Measurements from ENCODE around the gene SLX4IP.

SLX4IP gene

DNA sequence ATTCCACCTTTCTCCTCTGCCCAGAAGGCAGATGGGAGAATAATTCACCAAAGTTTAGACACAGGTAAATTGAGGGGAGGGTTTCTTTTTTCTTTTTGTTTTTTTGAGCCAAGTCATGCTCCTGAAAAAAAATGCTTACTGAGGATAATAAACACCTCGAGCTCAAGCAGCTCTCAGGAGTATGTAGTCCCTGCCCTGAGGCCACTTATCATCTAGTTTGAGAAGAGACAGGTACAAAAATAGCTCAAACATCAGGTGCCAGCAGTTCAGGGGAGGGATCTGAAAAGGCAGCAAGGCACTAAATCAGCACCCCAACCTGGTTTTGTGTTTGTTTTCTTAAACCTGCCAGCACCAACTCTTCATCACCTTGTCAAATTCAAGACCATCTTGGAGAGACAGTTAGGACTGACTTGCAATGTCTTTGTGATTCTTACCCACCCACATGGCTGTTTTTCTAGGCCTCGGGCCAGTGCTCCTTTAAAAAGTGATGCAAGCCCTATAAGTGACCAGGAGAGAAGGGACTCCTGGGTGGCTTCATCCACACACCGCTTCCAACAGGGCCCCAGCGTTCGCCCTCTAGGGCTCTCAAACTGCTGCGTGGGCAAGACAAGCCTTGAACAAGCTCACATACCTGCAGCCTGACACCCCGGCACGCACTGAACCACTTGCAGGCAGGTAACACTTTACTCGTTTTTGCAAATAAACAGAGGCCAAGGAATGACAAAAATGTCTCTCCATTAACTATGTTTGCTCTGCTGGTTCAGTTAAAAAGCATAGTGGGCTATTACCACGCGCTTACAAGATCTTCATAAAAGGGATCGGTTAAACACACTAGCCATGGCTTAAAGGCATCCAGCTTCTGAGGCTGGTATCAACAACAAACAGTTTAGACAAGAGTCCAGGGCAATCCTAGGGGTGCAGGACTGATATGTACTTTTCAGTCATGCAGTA is 224.8 kb downstream of the SLX4IP start:
- TF ChIP-seq CTCF (IDR thresholded peaks at IDR 0.05) = no peak
- Histone ChIP-seq H3K9ac (no peak overlapping the region), H3K27me3 (ENCODE audit: control insufficient read depth, insufficient read depth, low read length) (no peaks in the 10 kb centered on the region), H3K4me3 (ENCODE audit: low read depth, low read length) (no peak overlapping the region), H3K27ac (peak overlapping the region; percentile 57), H3K36me3 (ENCODE audit: control insufficient read depth, insufficient read depth, low read length) (no peaks in the 10 kb centered on the region), H3K79me2 (peaks cover 14% of the 10 kb centered on the region), H3K4me1 (peaks cover 40% of the 10 kb centered on the region), H3K4me2 (ENCODE audit: low read length) (peak overlapping the region; percentile 3), H3K9me3 (ENCODE audit: control insufficient read depth, low read length) (no peaks in the 10 kb centered on the region), H2AFZ (peak overlapping the region; percentile 2)

DNA sequence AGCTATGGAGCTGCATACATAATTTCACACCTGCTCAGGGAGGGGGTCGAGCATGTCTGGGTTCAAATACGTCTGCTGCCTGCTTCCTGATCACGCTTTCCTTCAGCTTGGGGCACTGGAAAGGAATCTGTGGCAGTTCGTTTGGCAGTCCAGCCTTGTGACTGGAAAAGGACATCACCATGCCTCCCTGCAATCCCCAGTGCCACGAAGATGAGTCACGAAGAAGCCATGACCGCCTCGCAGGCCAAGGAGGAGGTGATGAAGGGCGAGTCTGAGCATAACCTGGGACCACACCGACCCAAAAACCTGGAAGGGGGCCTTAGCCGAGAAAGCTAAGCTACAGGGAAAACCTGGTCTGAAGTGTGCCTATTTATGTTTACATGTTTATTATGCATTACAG is 225.6 kb downstream of the SLX4IP start:
- no peak overlapping the region for H3K9ac ChIP-seq
- peak overlapping the region; percentile 57 for H3K27ac ChIP-seq
- H3K79me2 ChIP-seq = peaks cover 14% of the 10 kb centered on the region
- TF ChIP-seq CTCF (IDR thresholded peaks at IDR 0.05) = no peak
- H3K36me3 ChIP-seq (ENCODE audit: control insufficient read depth, insufficient read depth, low read length) = no peaks in the 10 kb centered on the region
- no peaks in the 10 kb centered on the region for H3K27me3 ChIP-seq (ENCODE audit: control insufficient read depth, insufficient read depth, low read length)
- no peak overlapping the region for H3K4me2 ChIP-seq (ENCODE audit: low read length)
- H3K4me3 ChIP-seq (ENCODE audit: low read depth, low read length) = no peak overlapping the region
- H3K4me1 ChIP-seq = peaks cover 41% of the 10 kb centered on the region
- peak overlapping the region; percentile 2 for H2AFZ ChIP-seq
- H3K9me3 ChIP-seq (ENCODE audit: control insufficient read depth, low read length) = no peaks in the 10 kb centered on the region

- Histone ChIP-seq H3K4me2 (ENCODE audit: low read length) (no peak overlapping the region), H3K27ac (peak overlapping the region; percentile 57), H3K4me1 (peaks cover 46% of the 10 kb centered on the region), H3K36me3 (ENCODE audit: control insufficient read depth, insufficient read depth, low read length) (no peaks in the 10 kb centered on the region), H2AFZ (no peak overlapping the region), H3K9ac (no peak overlapping the region), H3K9me3 (ENCODE audit: control insufficient read depth, low read length) (no peaks in the 10 kb centered on the region), H3K79me2 (peaks cover 14% of the 10 kb centered on the region), H3K27me3 (ENCODE audit: control insufficient read depth, insufficient read depth, low read length) (no peaks in the 10 kb centered on the region), H3K4me3 (ENCODE audit: low read depth, low read length) (no peak overlapping the region)
- TF ChIP-seq CTCF (IDR thresholded peaks at IDR 0.05) = no peak
These were observed 226.2 kb downstream of the SLX4IP start for GRCh38 chr20:10661261-10661660.

DNA sequence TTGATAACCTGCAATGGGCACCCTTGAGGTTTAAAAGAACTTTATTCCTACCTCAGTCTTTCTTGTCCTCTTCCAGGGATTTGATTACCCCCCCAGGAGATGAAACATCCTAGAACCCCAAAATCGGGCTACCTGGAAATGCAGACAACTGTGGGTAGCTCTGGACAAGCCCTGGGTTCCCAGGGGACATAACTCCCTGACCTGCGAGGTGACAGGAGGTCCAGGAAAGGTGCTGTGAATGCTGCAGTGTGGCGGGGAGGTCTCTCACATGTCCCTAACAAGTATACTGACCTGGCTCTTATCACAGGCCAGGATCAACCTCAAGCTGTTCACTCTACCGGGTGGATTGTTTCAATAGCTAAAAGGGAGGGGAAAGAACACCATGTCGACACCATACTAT is 227.0 kb downstream of the SLX4IP start:
- no peak overlapping the region for H3K4me3 ChIP-seq (ENCODE audit: low read depth, low read length)
- H2AFZ ChIP-seq = no peak overlapping the region
- peaks cover 14% of the 10 kb centered on the region for H3K79me2 ChIP-seq
- H3K4me1 ChIP-seq = peaks cover 44% of the 10 kb centered on the region
- no peak overlapping the region for H3K9ac ChIP-seq
- no peaks in the 10 kb centered on the region for H3K36me3 ChIP-seq (ENCODE audit: control insufficient read depth, insufficient read depth, low read length)
- no peaks in the 10 kb centered on the region for H3K27me3 ChIP-seq (ENCODE audit: control insufficient read depth, insufficient read depth, low read length)
- no peaks in the 10 kb centered on the region for H3K9me3 ChIP-seq (ENCODE audit: control insufficient read depth, low read length)
- TF ChIP-seq CTCF (IDR thresholded peaks at IDR 0.05) = no peak
- no peak overlapping the region for H3K27ac ChIP-seq
- H3K4me2 ChIP-seq (ENCODE audit: low read length) = no peak overlapping the region
